A549 (cell line): ENCODE data around the gene PSMD5. TPM values are rescaled to one million over a fixed set of nuclear protein-coding genes. Genes with fewer than 3 reads are reported as not detected.

Experiments used
- ATOH8 ChIP-seq: fragments of 250-450 bp; sonication (Bioruptor Pico); IDR thresholded peaks from 2 replicates; pipeline ENCODE4 v1.5.0; 2020; ENCODE audit warnings: low read depth, mild to moderate bottlenecking, moderate library complexity
- CHD2 ChIP-seq: fragments of 150-350 bp; IDR thresholded peaks from 2 replicates; pipeline ENCODE4 v1.6.1; 2014; ENCODE audit warnings: low read length; ENCODE audit not compliant: partially characterized antibody
- ELK1 ChIP-seq: fragments of 150-350 bp; IDR thresholded peaks from 2 replicates; pipeline ENCODE4 v1.6.1; 2014; ENCODE audit warnings: low read depth, mild to moderate bottlenecking, low read length
- EP300 ChIP-seq, 2 experiments: fragments of >200 bp; sonication (Bioruptor Twin); formaldehyde crosslinking; IDR thresholded peaks; 2 replicates in 1 of 2; 3 replicates in 1 of 2; pipeline ENCODE4 v1.6.1; 2016 to 2017
- FOSB ChIP-seq: fragments of 250-450 bp; sonication (Bioruptor Pico); IDR thresholded peaks from 2 replicates; pipeline ENCODE4 v1.5.0; 2020; ENCODE audit warnings: mild to moderate bottlenecking, moderate library complexity
- GATA3 ChIP-seq: IDR thresholded peaks from 2 replicates; pipeline ENCODE4 v1.6.1; 2012; ENCODE audit warnings: borderline replicate concordance
- HES2 ChIP-seq: fragments of >200 bp; sonication (Bioruptor Twin); formaldehyde crosslinking; IDR thresholded peaks from 2 replicates; pipeline ENCODE4 v1.6.1; 2016
- HOXA7 ChIP-seq: fragments of 250-450 bp; sonication (Bioruptor Pico); IDR thresholded peaks from 2 replicates; pipeline ENCODE4 v1.5.0; 2020; ENCODE audit warnings: mild to moderate bottlenecking, moderate library complexity
- HOXB13 ChIP-seq: fragments of 250-450 bp; sonication (Bioruptor Pico); IDR thresholded peaks from 2 replicates; pipeline ENCODE4 v1.5.0; 2020; ENCODE audit warnings: low read depth, mild to moderate bottlenecking, moderate library complexity
- HOXB5 ChIP-seq: fragments of 250-450 bp; sonication (Bioruptor Pico); IDR thresholded peaks from 2 replicates; pipeline ENCODE4 v1.5.0; 2020; ENCODE audit warnings: mild to moderate bottlenecking, moderate library complexity
- JUN ChIP-seq, 2 experiments: fragments of >200 bp; sonication (Bioruptor Twin); formaldehyde crosslinking; IDR thresholded peaks; 2 replicates in 1 of 2; 3 replicates in 1 of 2; pipeline ENCODE4 v1.6.1; 2016 to 2017
- MAX ChIP-seq: IDR thresholded peaks from 2 replicates; pipeline ENCODE4 v1.6.1; 2012
- MAZ ChIP-seq: fragments of 150-350 bp; IDR thresholded peaks from 2 replicates; pipeline ENCODE4 v1.6.1; 2014; ENCODE audit warnings: antibody characterized with exemption, low read depth, low read length, borderline replicate concordance
- NPAS2 ChIP-seq: fragments of 250-450 bp; sonication (Bioruptor Pico); IDR thresholded peaks from 2 replicates; pipeline ENCODE4 v1.8.0; 2022; ENCODE audit warnings: mild to moderate bottlenecking, moderate library complexity, borderline replicate concordance
- NR3C1 ChIP-seq: fragments of >200 bp; sonication (Bioruptor Twin); formaldehyde crosslinking; IDR thresholded peaks from 3 replicates; pipeline ENCODE4 v1.6.1; 2017
- PBX3 ChIP-seq: IDR thresholded peaks from 2 replicates; pipeline ENCODE4 v1.6.1; 2012
- POLR2A ChIP-seq: IDR thresholded peaks from 2 replicates; pipeline ENCODE4 v1.6.1; 2012; ENCODE audit warnings: mild to moderate bottlenecking, low read length
- POLR2AphosphoS2 ChIP-seq: conservative IDR thresholded peaks from 2 replicates; pipeline ENCODE4 v1.6.1; 2012; ENCODE audit warnings: low read length, improper control_type of control experiment, inconsistent platforms
- RFX5 ChIP-seq: fragments of 450-650 bp; IDR thresholded peaks from 2 replicates; pipeline ENCODE4 v1.7.1; 2014; ENCODE audit warnings: antibody characterized with exemption, mild to moderate bottlenecking, moderate library complexity
- RNF2 ChIP-seq: fragments of 200-600 bp; sonication (generic); IDR thresholded peaks from 2 replicates; pipeline ENCODE4 v1.6.1; 2016; ENCODE audit warnings: low read depth, mild to moderate bottlenecking, antibody characterized with exemption, moderate library complexity, borderline replicate concordance
- SMC3 ChIP-seq: fragments of >200 bp; sonication (Bioruptor Twin); formaldehyde crosslinking; IDR thresholded peaks from 3 replicates; pipeline ENCODE4 v1.6.1; 2018; ENCODE audit warnings: inconsistent platforms
- SREBF2 ChIP-seq: fragments of 450-650 bp; IDR thresholded peaks from 2 replicates; pipeline ENCODE4 v1.6.1; 2014; ENCODE audit warnings: mild to moderate bottlenecking, moderate library complexity
- TFCP2L1 ChIP-seq: fragments of 250-450 bp; sonication (Bioruptor Pico); IDR thresholded peaks from 2 replicates; pipeline ENCODE4 v1.5.0; 2021; ENCODE audit warnings: mild to moderate bottlenecking
- USF2 ChIP-seq: fragments of 450-650 bp; IDR thresholded peaks from 2 replicates; pipeline ENCODE4 v1.6.1; 2014; ENCODE audit warnings: antibody characterized with exemption
- ZFP36 ChIP-seq: fragments of 450-650 bp; IDR thresholded peaks from 2 replicates; pipeline ENCODE4 v1.6.1; 2014; ENCODE audit warnings: borderline replicate concordance; ENCODE audit not compliant: partially characterized antibody
- ZNF302 ChIP-seq: fragments of 250-450 bp; sonication (Bioruptor Pico); IDR thresholded peaks from 2 replicates; pipeline ENCODE4 v1.9.0; 2021; ENCODE audit warnings: inconsistent platforms, mild to moderate bottlenecking, moderate library complexity
- polyA plus RNA-seq, 4 experiments: library from polyadenylated mRNA; depleted of rRNA in 3 of 4; stranded (reverse); fragments of >200 nt; fragmentation: RNase III in 1 of 4; extraction: RNeasy Plus Mini Kit Qiagen cat#74134 plus additional on column Dnase treatment in 1 of 4; gene quantifications; 2 replicates in 3 of 4; 3 replicates in 1 of 4; pipeline ENCODE4 v1.2.3, GENCODE V29; 2011 to 2017

Gene PSMD5
- polyA plus RNA-seq, 2 of the 4 experiments (the other 2 are of a cell fraction): 34.6 to 63.7 TPM

GRCh38 chr9:120792898-120793765 lies 49.6 kb downstream of the PSMD5 start, which contains the start of gene FBXW2 (continued):
- TF ChIP-seq ATOH8 (CRISPR knock-in tag) (no peak), CHD2 (no peak), GATA3 (0 out of 2 replicates have a peak, but pooled peaks have one; percentile 31), EP300 (IDR thresholded peaks at IDR 0.05) (no peak), RNF2 (no peak), ZNF302 (no peak), RFX5 (0 out of 2 replicates have a peak, but pooled peaks have one; percentile 22), HOXB13 (CRISPR knock-in tag) (no peak), POLR2AphosphoS2 (no peak), USF2 (no peak), PBX3 (peak; percentile 61), MAZ (0 out of 2 replicates have a peak, but pooled peaks have one; percentile 78), HOXB5 (CRISPR knock-in tag) (no peak), NR3C1 (no peak), NPAS2 (CRISPR knock-in tag) (no peak), HES2 (no peak), MAX (peak; percentile 94), SREBF2 (no peak), SMC3 (no peak; the same call in 2 of the 3 replicates), ELK1 (peak; percentile 88), TFCP2L1 (CRISPR knock-in tag) (no peak), HOXA7 (no peak), POLR2A (peak; percentile 96), ZFP36 (no peak), FOSB (CRISPR knock-in tag) (no peak), JUN (IDR thresholded peaks at IDR 0.05) (peak; percentile 86 to 97; a peak in 4 of 5 replicates)
